Muscle of arm (tissue), 12 donors: ENCODE measurements around the gene MC1R. TPM values are rescaled to one million over a fixed set of nuclear protein-coding genes. Genes with fewer than 3 reads are reported as not detected.
"Not testable (repeated sequence)": the region's sequence is repeated elsewhere in the genome, so short reads cannot be mapped to it uniquely, and the experiment has no call there.

Experiments used
- DNase-seq: peaks from one replicate; pipeline ENCODE4 v3.0.0-alpha.2; 2013
- polyA plus RNA-seq, 12 donors: library from polyadenylated mRNA; unstranded; fragments of 120-200 nt; gene quantifications; one replicate each; pipeline ENCODE4 v1.2.1, GENCODE V29; 2013; ENCODE audit not compliant: insufficient read length in 12 of 12

MC1R gene
- polyA plus RNA-seq, 12 donors: 1.1 to 4.0 (median 1.8) TPM; not detected in 2

- no peak for DNase-seq
Observed at GRCh38 chr16:89957216-89957785, 38.6 kb downstream of the MC1R start.

- no peak for DNase-seq
Observed at GRCh38 chr16:89958068-89958467, 39.4 kb downstream of the MC1R start.

GRCh38 chr16:89958596-89958995 lies 39.9 kb downstream of the MC1R start:
- no peak for DNase-seq

GRCh38 chr16:89960966-89961365 lies 42.3 kb downstream of the MC1R start:
- DNase-seq: no peak

GRCh38 chr16:89961920-89962319 lies 43.3 kb downstream of the MC1R start:
- no peak for DNase-seq

- no peak for DNase-seq
Observed at GRCh38 chr16:89962754-89963498, 44.3 kb downstream of the MC1R start.

GRCh38 chr16:89964201-89964600 lies 45.5 kb downstream of the MC1R start:
- no peak for DNase-seq

GRCh38 chr16:89965447-89966225 lies 47.0 kb downstream of the MC1R start:
- no peak for DNase-seq

GRCh38 chr16:89966756-89967155 lies 48.1 kb downstream of the MC1R start:
- DNase-seq: no peak

GRCh38 chr16:89967436-89967835 lies 48.8 kb downstream of the MC1R start:
- not testable (repeated sequence) for DNase-seq

- DNase-seq: not testable (repeated sequence)
Observed at GRCh38 chr16:89968074-89968473, 49.4 kb downstream of the MC1R start.

- no peak for DNase-seq
Observed at GRCh38 chr16:89969741-89970410, 51.2 kb downstream of the MC1R start.

Other genes with a start within 250 kb of the MC1R start
- gene CDK10, start 232.2 kb upstream of the MC1R start, polyA plus RNA-seq: 10 to 100 TPM in 11 of 12 donors, not detected in 1; 39.0 to 72.1 (median 46.5) TPM
- 1 to 10 TPM in 10 of 12 donors, not detected in 2; 1.2 to 3.3 (median 1.7) TPM for gene SPATA2L, start 217.2 kb upstream of the MC1R start, polyA plus RNA-seq
- 10 to 100 TPM in 4 of 12 donors, 1 to 10 TPM in 7, not detected in 1; 7.0 to 16.5 (median 9.4) TPM for gene VPS9D1, start 198.0 kb upstream of the MC1R start, polyA plus RNA-seq
- 10 to 100 TPM in 11 of 12 donors, not detected in 1; 15.7 to 35.5 (median 20.8) TPM for gene ZNF276, start 197.3 kb upstream of the MC1R start, polyA plus RNA-seq
- gene FANCA, start 102.2 kb upstream of the MC1R start, polyA plus RNA-seq: 10 to 100 TPM in 10 of 12 donors, 1 to 10 TPM in 1, not detected in 1; 8.4 to 31.8 (median 14.8) TPM
- gene SPIRE2, start 90.4 kb upstream of the MC1R start, polyA plus RNA-seq: 1 to 10 TPM in 11 of 12 donors, not detected in 1; 1.3 to 7.5 (median 2.8) TPM
- 100 to 1,000 TPM in 3 of 12 donors, 10 to 100 TPM in 8, not detected in 1; 82.4 to 173 (median 90.2) TPM for gene TCF25, start 45.3 kb upstream of the MC1R start, polyA plus RNA-seq
- 10 to 100 TPM in 5 of 12 donors, 1 to 10 TPM in 6, not detected in 1; 4.8 to 36.9 (median 8.4) TPM for gene TUBB3, start 4.5 kb downstream of the MC1R start, polyA plus RNA-seq
- 10 to 100 TPM in 11 of 12 donors, not detected in 1; 21.4 to 45.0 (median 29.1) TPM for gene DEF8, start 29.9 kb downstream of the MC1R start, polyA plus RNA-seq
- 10 to 100 TPM in 2 of 12 donors, 1 to 10 TPM in 9, not detected in 1; 5.1 to 13.4 (median 8.9) TPM for gene DBNDD1, start 100.6 kb downstream of the MC1R start, polyA plus RNA-seq
- under 1 TPM in 3 of 12 donors, not detected in 9; 0.13 to 0.36 (median 0.32) TPM for gene PRDM7, start 158.5 kb downstream of the MC1R start, polyA plus RNA-seq